Activated T-cell treated with anti-CD3 and anti-CD28 coated beads, Interleukin-2, amount 50 U/mL, for 1 hour (primary cell): ENCODE results near the gene SRGN.
"Not testable (repeated sequence)": the region's sequence is repeated elsewhere in the genome, so short reads cannot be mapped to it uniquely, and the experiment has no call there.

Source experiments
- DNase-seq: peaks from one replicate; pipeline ENCODE4 v3.0.0-alpha.2; 2020

Gene SRGN

DNA sequence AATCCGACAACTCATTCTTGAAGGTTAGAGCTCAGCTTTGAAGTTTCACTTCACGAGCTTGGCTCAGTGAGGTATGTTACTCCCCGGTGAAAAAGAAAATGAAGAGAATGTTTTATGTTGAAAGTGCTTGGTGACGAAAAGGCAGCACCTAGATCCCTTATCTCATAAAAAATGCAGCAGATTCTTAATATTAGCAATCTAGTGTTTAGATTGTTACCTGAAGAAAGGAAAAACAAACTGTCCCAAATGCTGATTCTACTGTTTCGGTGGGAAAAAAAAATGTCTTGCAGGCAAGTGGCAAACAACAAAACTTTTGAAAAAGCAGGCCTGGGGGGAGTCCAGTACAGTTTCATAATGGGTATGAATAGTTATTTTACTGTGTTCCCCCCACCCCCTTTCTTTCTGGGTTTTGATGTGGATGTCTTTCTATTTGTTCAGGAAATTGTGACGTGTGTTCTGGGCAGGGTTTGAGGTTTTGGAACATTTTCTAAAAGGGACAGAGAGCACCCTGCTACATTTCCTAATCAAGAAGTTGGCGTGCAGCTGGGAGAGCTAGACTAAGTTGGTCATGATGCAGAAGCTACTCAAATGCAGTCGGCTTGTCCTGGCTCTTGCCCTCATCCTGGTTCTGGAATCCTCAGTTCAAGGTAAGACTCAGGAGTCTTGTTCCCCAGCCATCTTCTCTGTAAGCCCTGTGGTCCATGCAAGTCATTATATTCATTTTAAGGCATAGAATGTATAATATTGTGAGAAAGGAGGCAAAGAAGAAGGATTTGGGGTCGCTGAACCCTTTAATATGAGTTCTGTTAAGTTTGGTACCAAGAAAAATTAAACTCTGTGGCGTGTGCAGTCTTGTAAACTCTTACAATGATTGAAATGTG, at the start of gene SRGN:
SRGN (plus strand) TSS at position 514 of the 881 bp plus-strand sequence; CDS start at position 569, 55 bp downstream.
- peak; percentile 65 for DNase-seq

DNA sequence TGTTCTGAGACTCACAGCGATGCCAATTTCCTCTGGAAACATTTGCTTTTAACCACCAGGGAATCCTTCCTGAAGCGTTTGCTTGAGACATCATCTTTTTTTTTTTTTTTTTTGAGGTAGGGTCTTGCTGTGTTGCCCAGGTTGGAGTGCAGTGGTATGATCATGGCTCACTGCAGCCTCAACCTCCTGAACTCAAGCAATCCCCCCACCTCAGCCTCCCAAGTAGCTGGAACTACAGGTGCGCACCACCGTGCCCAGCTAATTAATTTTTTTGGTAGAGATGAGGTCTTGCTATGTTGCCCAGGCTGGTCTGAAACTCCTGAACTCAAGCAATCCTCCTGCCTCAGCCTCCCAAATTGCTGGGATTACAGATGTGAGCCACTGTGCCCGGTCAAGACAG, 47.0 kb upstream of the SRGN start:
- DNase-seq, result not testable (repeated sequence)

DNA sequence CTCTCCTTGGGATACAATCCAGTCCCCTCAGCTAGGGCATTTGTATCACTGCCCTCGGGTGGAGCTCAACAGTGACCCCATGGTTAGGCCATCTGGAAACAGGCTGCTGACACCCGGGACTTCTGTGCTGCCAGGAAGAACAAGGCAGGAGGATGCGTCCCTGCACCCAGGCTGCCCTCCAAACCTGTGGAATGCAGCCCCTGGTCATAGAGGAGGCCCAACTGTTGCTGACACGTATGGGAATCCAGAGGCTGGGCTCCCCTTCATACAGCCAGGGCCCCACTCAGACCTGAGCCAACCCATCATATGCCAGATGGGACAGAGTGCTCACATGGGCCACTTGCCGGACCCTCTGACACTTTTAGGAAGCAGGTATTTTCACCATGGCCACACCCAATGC, 45.5 kb upstream of the SRGN start:
- no peak for DNase-seq

GRCh38 chr10:69042838-69043237, 45.1 kb upstream of the SRGN start:
- no peak for DNase-seq

DNA sequence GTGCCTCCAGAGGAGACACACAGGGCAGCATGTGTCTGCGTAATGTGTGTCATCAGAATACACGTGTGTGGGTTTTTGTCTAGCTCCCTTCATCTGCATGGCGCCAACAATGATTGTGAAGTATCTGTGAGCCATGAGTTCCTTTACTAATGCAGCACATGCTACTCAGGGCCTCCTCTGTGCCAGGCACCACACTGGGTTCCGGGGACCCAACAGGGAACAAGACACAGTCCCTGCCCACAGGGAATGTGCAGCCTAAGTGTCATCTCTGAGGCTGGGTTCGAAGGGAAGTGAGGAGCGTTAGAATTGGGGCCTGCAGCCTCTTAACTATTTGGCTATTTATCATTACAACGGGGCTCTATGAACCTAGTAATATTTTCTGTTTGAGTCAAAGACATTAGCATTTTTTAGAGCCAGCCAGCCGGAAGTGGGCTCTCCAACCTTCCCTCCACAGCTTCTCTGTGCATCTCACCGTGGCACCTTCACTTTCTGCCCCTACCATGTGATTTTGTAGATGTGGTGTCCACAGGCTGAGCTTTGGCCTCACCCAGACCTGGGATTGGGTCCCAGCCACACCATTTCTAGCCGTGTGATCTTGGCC, 43.9 kb upstream of the SRGN start:
- DNase-seq, result peak; percentile 35

GRCh38 chr10:69044546-69044945, 43.4 kb upstream of the SRGN start:
- no peak for DNase-seq

- DNase-seq, result peak; percentile 35
Observed at GRCh38 chr10:69045441-69046300, 42.2 kb upstream of the SRGN start.

- no peak for DNase-seq
Observed at GRCh38 chr10:69047111-69047832, 40.6 kb upstream of the SRGN start.

DNA sequence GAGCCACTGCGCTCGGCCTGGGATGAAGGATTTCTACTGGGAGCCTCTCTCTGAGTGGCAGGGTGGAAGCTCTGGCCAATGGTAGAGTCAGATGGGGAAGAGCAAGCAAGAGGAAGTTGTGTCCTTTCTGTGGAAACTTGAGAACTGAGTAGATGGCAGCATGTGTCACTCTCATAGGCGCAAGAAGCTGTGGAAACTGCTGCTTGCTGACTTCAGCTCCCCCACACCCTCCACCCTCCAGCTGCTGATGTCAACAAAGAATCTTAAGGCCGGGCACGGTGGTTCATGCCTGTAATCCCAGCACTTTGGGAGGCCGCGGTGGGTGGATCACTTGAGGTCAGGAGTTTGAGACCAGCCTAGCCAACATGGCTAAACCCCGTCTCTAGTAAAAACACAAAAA, 39.8 kb upstream of the SRGN start:
- no peak for DNase-seq

DNA sequence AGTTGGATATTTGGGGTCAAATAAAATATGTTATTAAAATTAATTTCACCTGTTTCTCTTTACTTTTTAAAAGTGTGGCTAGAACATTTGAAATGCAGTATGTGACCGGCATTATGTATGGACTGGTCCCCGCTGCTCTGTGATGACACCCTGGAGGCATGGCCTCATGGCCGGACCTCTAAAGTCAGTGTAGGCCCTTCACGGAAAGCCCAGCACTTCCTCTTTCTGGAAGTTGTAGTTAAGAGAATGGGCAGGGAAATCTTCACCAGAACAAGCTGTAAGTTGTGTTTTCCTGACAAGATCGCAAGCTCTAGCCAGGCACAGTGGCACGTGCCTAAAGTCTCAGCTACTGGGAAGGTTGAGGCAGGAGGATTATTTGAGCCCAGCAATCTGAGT, 38.3 kb upstream of the SRGN start:
- no peak for DNase-seq

GRCh38 chr10:69051303-69051702, 36.6 kb upstream of the SRGN start:
- no peak for DNase-seq

DNA sequence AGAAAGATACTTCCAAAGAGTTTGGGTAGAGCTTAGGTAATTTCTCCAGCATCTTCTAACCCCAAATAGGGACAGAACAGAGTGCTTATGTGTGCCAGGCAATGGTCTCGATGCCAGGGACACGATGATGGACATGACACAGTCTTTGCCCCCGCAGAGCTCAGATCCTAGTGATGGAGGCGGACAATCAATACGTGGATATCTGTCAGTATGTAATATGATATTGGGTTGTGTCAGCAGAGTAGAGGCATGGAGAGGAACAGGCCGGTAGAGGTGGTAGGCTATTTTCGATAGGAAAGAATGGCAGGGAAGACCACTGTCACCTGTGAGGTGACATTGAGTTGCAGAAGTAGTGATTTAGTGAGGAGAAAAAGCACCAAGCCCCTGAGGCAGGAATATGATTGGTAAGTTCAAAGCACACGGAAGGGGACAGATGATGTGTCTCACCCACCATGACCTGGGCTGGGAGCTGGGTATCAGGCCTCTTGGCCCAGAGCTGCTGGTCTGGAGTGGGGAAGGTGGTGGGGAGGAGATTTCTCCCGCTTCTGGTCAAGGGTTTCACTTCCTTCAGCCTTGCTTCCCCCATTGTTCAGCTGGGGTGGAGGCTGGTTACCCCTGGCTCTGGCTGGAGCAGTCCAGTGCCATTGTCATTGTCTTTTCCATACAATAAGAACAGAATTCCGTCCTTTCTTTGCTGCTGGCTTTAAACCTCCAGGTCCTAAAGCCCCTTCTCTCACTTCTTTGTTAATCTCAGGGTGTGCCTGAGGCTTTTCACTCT, 36.0 kb upstream of the SRGN start:
- no peak for DNase-seq

- no peak for DNase-seq
Observed at GRCh38 chr10:69052736-69053135, 35.2 kb upstream of the SRGN start.

GRCh38 chr10:69055241-69055640, 32.7 kb upstream of the SRGN start:
- no peak for DNase-seq

- DNase-seq, result no peak
Observed at GRCh38 chr10:69056129-69056528, 31.8 kb upstream of the SRGN start.

GRCh38 chr10:69056536-69057260, 31.2 kb upstream of the SRGN start:
- peak; percentile 36 for DNase-seq

GRCh38 chr10:69057261-69057950, 30.5 kb upstream of the SRGN start:
- peak; percentile 35 for DNase-seq

- DNase-seq, result no peak
Observed at GRCh38 chr10:69057951-69058297, 30.0 kb upstream of the SRGN start.

DNA sequence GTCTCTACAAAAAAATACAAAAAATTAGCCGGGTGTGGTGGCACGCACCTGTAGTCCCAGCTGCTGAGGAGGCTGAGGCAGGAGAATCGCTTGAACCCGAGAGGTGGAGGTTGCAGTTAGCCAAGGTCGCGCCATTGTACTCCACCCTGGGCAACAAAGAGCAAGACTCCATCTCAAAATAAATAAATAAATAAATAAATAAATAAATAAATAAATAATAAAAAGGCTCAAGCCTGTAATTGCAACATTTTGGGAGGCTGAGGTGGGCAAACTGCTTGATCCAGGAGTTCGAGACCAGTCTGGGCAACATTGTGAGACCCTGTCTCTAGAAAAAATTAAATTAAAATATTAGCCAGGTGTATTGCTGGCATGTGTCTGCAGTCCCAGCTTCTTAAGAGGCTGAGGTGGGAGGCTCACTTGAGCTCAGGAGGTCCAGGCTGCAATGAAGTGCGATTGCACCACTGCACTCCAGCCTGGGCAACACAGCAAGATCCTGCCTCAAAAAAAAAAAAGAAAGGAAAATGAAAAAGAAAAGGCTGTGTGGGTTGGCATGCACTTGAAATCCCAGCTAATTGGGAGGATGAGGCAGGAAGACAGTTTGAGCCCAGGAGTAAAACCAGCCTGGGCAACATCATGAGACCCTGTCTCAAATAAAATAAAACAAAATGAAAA, 27.6 kb upstream of the SRGN start:
- no peak for DNase-seq
